ENCODE measurements around the gene SCTR.

The SCTR gene

DNA sequence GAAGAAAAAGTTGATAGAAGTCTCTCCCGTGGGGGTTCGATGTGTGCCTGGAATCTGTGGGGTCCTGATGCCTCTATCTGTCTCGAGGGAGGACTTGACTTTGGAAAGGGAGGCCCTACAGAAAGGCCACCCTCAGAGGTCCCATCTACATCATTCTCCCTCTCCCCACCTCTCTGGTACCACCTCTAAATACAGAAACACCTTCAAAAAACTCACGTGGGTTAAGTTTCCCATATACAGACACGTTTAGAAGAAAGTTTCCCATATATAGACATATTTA lies 97.9 kb downstream of the SCTR start:
- DNase-seq (ENCODE audit: low spot score), result no peak
- TF ChIP-seq, protein P1, sequence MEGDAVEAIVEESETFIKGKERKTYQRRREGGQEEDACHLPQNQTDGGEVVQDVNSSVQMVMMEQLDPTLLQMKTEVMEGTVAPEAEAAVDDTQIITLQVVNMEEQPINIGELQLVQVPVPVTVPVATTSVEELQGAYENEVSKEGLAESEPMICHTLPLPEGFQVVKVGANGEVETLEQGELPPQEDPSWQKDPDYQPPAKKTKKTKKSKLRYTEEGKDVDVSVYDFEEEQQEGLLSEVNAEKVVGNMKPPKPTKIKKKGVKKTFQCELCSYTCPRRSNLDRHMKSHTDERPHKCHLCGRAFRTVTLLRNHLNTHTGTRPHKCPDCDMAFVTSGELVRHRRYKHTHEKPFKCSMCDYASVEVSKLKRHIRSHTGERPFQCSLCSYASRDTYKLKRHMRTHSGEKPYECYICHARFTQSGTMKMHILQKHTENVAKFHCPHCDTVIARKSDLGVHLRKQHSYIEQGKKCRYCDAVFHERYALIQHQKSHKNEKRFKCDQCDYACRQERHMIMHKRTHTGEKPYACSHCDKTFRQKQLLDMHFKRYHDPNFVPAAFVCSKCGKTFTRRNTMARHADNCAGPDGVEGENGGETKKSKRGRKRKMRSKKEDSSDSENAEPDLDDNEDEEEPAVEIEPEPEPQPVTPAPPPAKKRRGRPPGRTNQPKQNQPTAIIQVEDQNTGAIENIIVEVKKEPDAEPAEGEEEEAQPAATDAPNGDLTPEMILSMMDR (IDR thresholded peaks at IDR 0.05; ENCODE audit: extremely low read depth, insufficient read depth, missing control alignments), result no peak
- in situ Hi-C loops (cut with MboI; ENCODE audit: low pct_unique_long_range_greater_than_20kb, low sequenced_read_pairs, unreplicated experiment), result no loop called here

DNA sequence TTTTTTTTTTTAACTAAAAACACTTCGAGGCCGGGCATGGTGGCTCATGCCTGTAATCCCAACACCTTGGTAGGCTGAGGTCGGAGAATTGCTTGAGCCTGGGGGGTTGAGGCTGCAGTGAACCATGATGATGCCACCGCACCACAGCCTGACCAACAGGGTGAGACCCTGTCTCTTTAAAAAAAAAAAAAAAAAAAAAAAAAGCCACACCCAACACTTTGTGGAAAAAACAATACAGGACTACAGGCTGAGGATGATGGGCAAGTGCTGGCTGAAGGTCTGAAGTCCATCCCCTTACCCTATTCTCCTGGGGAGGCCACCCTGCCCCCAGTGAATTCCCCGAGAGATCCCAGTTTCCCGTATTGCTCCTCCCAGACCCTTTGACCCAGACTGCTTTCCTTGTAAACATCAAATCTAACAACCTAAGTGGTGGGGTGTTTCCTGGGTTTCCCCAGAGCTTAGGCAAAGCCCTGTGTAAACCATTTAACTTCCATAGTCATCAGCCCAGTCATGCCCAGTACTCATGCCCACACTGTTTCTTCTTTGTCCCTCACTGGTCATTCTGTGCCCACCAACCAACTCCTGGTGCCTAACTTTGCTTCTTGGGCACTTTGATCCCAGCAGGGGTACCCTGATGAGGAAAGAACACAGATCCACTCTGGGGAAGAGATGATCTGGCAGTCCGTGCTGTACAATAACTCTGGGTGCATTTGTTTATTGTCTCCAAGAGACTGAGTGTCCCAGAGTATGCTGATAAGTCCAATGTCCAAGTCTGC lies 98.5 kb downstream of the SCTR start:
- in situ Hi-C loops (cut with MboI; ENCODE audit: low pct_unique_long_range_greater_than_20kb, low sequenced_read_pairs, unreplicated experiment), result no loop called here
- DNase-seq (ENCODE audit: low spot score), result no peak
- TF ChIP-seq, protein P1 (IDR thresholded peaks at IDR 0.05; ENCODE audit: extremely low read depth, insufficient read depth, missing control alignments), result no peak

DNA sequence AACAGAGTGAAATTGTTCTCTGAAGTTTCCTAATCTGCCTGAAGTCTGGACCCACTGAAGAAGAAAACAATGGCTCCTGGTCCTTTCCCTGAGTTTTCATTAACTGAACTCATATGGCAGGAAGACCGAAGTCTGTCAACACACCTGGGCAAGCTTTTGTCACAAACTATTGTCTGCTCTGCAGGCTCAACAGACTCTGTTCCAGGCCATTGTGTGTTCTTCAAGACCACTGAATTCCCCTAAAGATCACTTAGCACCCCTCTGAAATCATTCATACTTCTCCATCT lies 99.2 kb downstream of the SCTR start:
- no peak for DNase-seq (ENCODE audit: low spot score)
- TF ChIP-seq, protein P1 (IDR thresholded peaks at IDR 0.05; ENCODE audit: extremely low read depth, insufficient read depth, missing control alignments), result no peak
- in situ Hi-C loops (cut with MboI; ENCODE audit: low pct_unique_long_range_greater_than_20kb, low sequenced_read_pairs, unreplicated experiment), result no loop called here

- DNase-seq (ENCODE audit: low spot score), result no peak
- in situ Hi-C loops (cut with MboI; ENCODE audit: low pct_unique_long_range_greater_than_20kb, low sequenced_read_pairs, unreplicated experiment), result loop anchor here (25.0 kb wide), 1 partner anchor 238 kb away; no protein-coding TSS in a partner anchor
- TF ChIP-seq, protein P1 (IDR thresholded peaks at IDR 0.05; ENCODE audit: extremely low read depth, insufficient read depth, missing control alignments), result no peak
Observed at GRCh38 chr2:119424284-119425118, 99.8 kb downstream of the SCTR start.

DNA sequence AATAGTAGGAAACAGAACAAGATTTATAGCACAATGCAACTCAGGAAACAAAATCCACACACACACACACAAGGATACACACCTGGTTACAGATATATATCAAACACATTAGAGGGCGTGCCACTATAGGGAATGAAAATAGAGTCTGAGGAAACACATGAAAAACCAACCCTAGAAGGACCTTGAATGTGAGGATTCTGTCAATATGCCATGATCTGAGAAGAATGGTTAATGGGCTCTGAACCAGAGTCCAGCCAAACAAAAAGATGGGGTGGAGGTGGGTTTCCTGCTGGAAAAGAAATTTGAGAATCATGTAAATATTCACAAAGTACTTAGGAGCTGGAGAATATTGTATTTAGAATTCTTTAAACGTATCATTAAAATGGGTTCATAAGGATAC lies 100.5 kb downstream of the SCTR start:
- TF ChIP-seq, protein P1 (IDR thresholded peaks at IDR 0.05; ENCODE audit: extremely low read depth, insufficient read depth, missing control alignments), result no peak
- no peak for DNase-seq (ENCODE audit: low spot score)
- in situ Hi-C loops (cut with MboI; ENCODE audit: low pct_unique_long_range_greater_than_20kb, low sequenced_read_pairs, unreplicated experiment), result loop anchor here (25.0 kb wide), 1 partner anchor 238 kb away; no protein-coding TSS in a partner anchor

- TF ChIP-seq, protein P1 (IDR thresholded peaks at IDR 0.05; ENCODE audit: extremely low read depth, insufficient read depth, missing control alignments), result no peak
- in situ Hi-C loops (cut with MboI; ENCODE audit: low pct_unique_long_range_greater_than_20kb, low sequenced_read_pairs, unreplicated experiment), result loop anchor here (25.0 kb wide), 1 partner anchor 239 kb away; no protein-coding TSS in a partner anchor
- DNase-seq (ENCODE audit: low spot score), result no peak
Observed at GRCh38 chr2:119423108-119423444, 101.2 kb downstream of the SCTR start.
